GM12864 (cell line): Measurements from ENCODE around the gene MAPKAP1.

Source experiments
- DNase-seq: peaks from one replicate; pipeline ENCODE4 v3.0.0-alpha.2; 2011; ENCODE audit warnings: low read depth
- H3K4me3 ChIP-seq: 2 replicates; pipeline ENCODE4 v1.5.1; 2011; ENCODE audit warnings: mild to moderate bottlenecking, low read depth, low read length, control low read depth
- TF ChIP-seq, protein P1 (sequence below): IDR thresholded peaks from 2 replicates; pipeline ENCODE4 v1.5.1; 2011; ENCODE audit warnings: low read depth, mild to moderate bottlenecking, moderate library complexity, low read length, control low read depth, inconsistent platforms; ENCODE audit errors: missing control alignments

Gene MAPKAP1

GRCh38 chr9:125409637-125410521 lies 297.1 kb downstream of the MAPKAP1 start:
- H3K4me3 ChIP-seq = no peak overlapping the region
- DNase-seq = no peak
- TF ChIP-seq, protein P1, sequence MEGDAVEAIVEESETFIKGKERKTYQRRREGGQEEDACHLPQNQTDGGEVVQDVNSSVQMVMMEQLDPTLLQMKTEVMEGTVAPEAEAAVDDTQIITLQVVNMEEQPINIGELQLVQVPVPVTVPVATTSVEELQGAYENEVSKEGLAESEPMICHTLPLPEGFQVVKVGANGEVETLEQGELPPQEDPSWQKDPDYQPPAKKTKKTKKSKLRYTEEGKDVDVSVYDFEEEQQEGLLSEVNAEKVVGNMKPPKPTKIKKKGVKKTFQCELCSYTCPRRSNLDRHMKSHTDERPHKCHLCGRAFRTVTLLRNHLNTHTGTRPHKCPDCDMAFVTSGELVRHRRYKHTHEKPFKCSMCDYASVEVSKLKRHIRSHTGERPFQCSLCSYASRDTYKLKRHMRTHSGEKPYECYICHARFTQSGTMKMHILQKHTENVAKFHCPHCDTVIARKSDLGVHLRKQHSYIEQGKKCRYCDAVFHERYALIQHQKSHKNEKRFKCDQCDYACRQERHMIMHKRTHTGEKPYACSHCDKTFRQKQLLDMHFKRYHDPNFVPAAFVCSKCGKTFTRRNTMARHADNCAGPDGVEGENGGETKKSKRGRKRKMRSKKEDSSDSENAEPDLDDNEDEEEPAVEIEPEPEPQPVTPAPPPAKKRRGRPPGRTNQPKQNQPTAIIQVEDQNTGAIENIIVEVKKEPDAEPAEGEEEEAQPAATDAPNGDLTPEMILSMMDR = no peak

- TF ChIP-seq, protein P1 = no peak
- DNase-seq = no peak
- no peak overlapping the region for H3K4me3 ChIP-seq
These were observed 297.8 kb downstream of the MAPKAP1 start for GRCh38 chr9:125409217-125409636.

DNA sequence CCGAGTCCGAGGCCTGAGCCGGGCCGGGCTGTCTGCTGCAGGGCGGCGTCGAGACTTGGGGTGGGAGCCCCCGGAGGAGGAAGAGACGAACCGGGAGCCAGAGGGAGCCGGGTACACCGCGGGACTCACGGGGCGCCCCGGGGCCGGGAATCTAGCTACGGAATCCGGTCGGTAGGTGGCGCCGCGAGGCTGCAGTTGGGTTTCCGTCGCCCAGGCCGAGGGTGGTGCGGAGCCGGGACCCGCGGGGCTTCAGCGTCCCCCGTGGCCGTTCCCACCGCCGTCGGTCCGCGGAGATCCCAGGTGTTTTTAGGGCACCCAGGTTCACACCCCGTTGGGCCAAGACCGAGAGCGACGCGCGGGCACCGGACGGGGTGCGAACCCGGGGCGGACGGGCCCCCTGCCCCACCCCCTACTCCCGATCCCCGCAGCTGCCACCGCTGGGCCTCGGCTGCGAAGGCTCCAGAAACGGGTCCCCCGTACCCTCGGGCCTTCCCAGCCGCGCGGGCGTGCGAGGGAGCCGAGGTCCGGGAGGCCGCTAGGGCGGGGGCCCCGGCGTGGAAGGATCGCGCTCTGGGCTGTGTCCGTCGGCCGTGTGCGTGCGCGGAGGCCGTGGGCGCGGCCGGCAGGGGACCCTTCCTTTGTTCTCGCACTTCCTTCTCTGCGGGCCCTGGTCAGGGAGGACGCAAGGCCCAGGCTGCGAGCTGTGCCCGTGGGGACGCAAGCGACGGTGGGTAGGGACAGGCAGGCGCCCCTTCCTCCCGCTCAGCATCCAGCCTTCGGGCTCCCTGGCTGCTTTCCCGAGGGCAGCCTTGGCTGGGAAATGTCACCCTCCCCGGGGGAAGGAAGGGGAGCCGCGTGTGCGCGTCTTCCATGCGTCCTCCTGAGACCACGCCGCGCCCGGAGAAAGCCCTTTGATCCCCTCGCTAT lies 298.8 kb downstream of the MAPKAP1 start:
- peak overlapping the region; percentile 41 for H3K4me3 ChIP-seq
- DNase-seq = no peak
- TF ChIP-seq, protein P1 = peak; percentile 81

GRCh38 chr9:125407432-125407973 lies 299.5 kb downstream of the MAPKAP1 start:
- no peak for DNase-seq
- H3K4me3 ChIP-seq = peak overlapping the region; percentile 41
- TF ChIP-seq, protein P1 = no peak

- TF ChIP-seq, protein P1 = no peak
- DNase-seq = no peak
- H3K4me3 ChIP-seq = no peak overlapping the region
These were observed 300.3 kb downstream of the MAPKAP1 start for GRCh38 chr9:125406810-125407087.

DNA sequence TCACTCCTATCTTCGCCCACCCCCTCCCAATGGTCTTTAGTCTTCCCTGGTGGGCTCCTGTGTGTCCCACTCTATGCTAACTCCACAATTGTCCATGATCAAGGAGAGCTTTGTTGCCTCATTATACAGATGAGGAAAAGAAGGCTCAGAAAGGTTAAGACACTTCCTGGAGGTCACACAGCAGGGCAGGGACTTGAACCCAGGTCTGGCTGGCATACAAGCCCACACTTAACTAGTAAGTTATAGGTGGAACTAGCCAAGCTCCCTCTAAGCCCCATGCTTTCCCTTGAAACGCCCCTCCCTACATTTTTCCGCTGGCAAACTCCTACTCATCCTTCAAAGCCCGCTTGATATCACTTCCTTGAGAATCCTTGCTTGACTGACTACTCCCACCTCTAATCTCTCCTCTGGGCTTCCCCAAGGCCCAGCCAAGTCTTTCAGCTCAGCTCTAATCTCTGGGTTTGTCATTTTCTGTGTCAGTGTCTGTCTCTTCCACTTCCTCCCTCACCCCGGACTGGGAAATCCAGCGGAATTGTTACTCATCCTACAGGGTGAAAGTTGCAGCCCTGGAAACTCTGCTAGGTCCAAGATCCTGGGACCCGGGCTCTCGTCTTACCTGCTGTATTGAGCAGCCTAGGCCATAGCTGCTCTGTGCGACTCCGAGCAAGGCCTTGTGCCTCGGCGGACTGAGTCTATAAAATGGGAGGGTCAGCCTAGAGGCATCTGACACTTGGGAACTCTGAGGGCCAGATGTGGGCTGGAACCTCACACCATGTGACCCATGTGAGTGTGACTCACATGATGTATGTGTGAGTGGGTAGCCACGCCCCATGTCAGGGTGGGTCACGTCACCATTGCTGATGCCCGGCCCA lies 300.8 kb downstream of the MAPKAP1 start:
- H3K4me3 ChIP-seq = no peak overlapping the region
- TF ChIP-seq, protein P1 = no peak
- DNase-seq = no peak
